ENCODE data around the gene KRT77.

Gene KRT77

DNA sequence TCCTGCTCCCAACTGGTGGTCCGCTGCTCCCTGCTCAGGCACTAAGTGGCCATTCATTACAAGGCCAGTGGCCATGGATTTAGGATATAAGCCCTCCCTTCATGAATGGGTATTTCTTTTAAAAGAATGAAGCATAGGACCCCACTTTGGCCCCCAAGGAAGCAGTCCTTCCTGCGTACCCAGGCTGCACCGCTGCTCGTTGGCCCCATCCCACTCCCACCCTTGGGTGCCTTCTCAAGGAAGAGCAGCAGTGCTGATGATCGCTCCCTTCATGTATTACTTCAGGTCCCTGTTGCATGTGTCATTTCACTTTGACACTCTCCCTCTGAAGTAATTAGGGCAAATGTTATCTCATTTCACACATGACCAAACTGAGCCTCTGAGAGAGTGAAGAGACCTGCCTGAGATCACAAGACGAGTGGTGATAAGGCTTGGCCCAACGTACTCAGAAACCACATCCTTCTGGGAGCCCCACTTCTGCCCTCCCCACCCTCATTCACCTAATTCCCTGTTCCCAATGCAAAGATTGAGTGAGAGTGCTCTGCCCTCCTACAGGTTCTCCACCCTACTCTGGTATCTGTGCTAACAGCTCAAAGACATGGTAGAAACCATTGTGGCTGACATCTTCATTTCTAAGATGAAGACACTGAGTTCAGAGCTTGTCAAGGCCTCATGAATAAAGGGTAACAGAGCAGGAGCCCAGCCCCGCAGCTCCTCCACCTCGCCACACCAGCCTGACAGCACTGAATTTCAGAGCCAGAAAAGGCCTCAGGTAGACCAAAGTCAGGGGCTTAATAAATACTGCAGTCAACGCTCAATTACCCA lies 41.0 kb downstream of the KRT77 start:
- no peak for DNase-seq (ENCODE audit: low read depth)
- Histone ChIP-seq H3K27me3 (replicated peaks; ENCODE audit: control insufficient read depth, insufficient read depth, low read length) (peaks cover 72% of the 10 kb centered on the region), H3K9me3 (ENCODE audit: control insufficient read depth, low read length) (no peaks in the 10 kb centered on the region), H3K4me1 (ENCODE audit: control insufficient read depth, insufficient read depth, low read length) (no peaks in the 10 kb centered on the region), H3K9ac (ENCODE audit: low read length) (no peak overlapping the region), H3K4me3 (ENCODE audit: low read length) (no peak overlapping the region), H3K36me3 (ENCODE audit: control insufficient read depth, insufficient read depth, low read length, severe bottlenecking) (no peaks in the 10 kb centered on the region)

DNA sequence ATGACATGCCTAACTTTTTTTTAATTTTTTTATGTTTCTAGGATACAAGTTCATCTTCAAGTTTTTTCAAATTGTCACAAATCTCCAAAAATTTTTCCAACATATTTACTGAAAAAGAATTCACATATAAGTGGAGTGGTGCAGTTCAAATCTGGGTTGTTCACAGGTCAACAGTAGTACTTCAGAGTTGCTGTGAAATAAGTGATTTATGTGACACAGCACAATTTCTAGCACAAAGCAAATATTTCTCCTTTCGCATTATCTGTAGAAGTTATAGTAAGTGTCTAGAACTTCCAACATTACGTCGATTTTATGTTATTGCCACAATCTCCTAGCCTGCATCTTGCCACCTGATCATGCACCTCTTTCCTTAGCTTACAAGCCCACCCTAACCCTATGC lies 41.7 kb downstream of the KRT77 start:
- H3K4me1 ChIP-seq (ENCODE audit: control insufficient read depth, insufficient read depth, low read length), result no peaks in the 10 kb centered on the region
- no peak overlapping the region for H3K9ac ChIP-seq (ENCODE audit: low read length)
- no peaks in the 10 kb centered on the region for H3K36me3 ChIP-seq (ENCODE audit: control insufficient read depth, insufficient read depth, low read length, severe bottlenecking)
- no peak for DNase-seq (ENCODE audit: low read depth)
- H3K27me3 ChIP-seq (replicated peaks; ENCODE audit: control insufficient read depth, insufficient read depth, low read length), result peaks cover 74% of the 10 kb centered on the region
- H3K4me3 ChIP-seq (ENCODE audit: low read length), result no peak overlapping the region
- H3K9me3 ChIP-seq (ENCODE audit: control insufficient read depth, low read length), result no peaks in the 10 kb centered on the region

DNA sequence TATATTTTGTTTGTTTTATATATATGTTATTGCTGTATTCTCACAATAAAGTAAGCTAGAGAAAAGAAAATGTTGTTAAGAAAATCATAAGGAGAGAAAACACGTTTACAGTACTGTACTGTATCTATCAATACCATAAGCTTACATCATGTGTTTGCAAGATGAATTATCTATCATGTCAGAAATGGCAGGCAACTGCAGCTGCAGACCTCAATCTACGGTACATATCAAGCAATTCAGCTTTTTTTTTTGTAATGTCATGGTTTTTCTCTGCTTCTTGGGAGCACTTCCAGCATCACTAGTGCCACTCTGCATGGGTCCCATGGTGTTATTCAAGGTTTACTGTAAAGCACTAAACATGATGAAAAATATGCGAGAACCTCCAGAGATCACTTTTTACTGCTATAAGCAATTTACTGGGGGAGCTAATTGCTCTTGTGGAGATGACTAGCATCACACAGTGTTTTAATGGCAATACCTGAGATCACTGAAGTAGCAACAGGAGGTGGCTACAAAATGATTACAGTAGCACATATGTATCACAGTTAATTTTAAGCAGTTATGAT lies 42.3 kb downstream of the KRT77 start:
- no peak overlapping the region for H3K4me3 ChIP-seq (ENCODE audit: low read length)
- no peak overlapping the region for H3K9ac ChIP-seq (ENCODE audit: low read length)
- H3K9me3 ChIP-seq (ENCODE audit: control insufficient read depth, low read length), result no peaks in the 10 kb centered on the region
- DNase-seq (ENCODE audit: low read depth), result no peak
- no peaks in the 10 kb centered on the region for H3K4me1 ChIP-seq (ENCODE audit: control insufficient read depth, insufficient read depth, low read length)
- H3K36me3 ChIP-seq (ENCODE audit: control insufficient read depth, insufficient read depth, low read length, severe bottlenecking), result no peaks in the 10 kb centered on the region
- H3K27me3 ChIP-seq (replicated peaks; ENCODE audit: control insufficient read depth, insufficient read depth, low read length), result peaks cover 74% of the 10 kb centered on the region

DNA sequence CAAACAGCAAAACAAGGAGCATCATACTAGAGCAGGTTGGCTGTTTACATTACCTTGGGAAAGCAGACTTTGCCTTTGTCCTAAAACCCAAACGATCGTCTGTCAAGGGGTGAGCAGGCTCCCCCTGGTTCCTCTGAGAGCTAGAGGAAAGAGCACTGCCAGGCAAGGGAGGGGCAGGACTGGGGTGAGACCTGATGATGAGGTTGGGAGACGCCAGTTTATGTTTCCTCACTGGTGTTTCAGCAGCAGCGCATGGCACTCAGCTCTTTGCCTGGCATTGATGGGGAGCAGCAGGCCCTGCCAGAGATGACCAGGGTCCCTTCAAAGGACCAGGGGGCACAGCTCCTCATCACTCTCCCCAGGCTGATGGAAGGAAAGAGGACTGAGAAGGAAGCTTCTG lies 43.4 kb downstream of the KRT77 start:
- DNase-seq (ENCODE audit: low read depth), result no peak
- no peak overlapping the region for H3K9ac ChIP-seq (ENCODE audit: low read length)
- H3K36me3 ChIP-seq (ENCODE audit: control insufficient read depth, insufficient read depth, low read length, severe bottlenecking), result no peaks in the 10 kb centered on the region
- H3K4me1 ChIP-seq (ENCODE audit: control insufficient read depth, insufficient read depth, low read length), result no peaks in the 10 kb centered on the region
- H3K4me3 ChIP-seq (ENCODE audit: low read length), result no peak overlapping the region
- H3K9me3 ChIP-seq (ENCODE audit: control insufficient read depth, low read length), result no peaks in the 10 kb centered on the region
- peaks cover 67% of the 10 kb centered on the region for H3K27me3 ChIP-seq (replicated peaks; ENCODE audit: control insufficient read depth, insufficient read depth, low read length)

DNA sequence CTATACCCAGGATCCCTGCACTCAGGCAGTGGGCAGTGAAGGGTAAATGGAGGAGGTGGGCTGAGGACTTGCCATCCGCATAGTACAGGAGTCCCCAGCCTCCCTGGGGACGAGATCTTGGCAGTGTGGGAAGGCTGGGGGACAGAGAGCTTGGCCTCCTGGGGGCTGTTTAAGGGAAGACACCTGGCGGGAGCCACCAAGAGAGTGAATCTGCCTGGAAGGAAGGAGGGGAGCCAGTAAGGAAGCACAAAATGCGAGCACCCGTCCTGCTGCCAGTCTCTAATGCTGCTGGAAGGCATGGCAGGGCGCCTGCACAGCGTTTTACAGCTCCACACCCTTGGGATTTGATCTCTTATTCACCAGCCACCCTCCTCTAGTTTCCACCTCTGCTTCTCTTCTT lies 43.9 kb downstream of the KRT77 start:
- no peak for DNase-seq (ENCODE audit: low read depth)
- Histone ChIP-seq H3K9me3 (ENCODE audit: control insufficient read depth, low read length) (no peaks in the 10 kb centered on the region), H3K36me3 (ENCODE audit: control insufficient read depth, insufficient read depth, low read length, severe bottlenecking) (no peaks in the 10 kb centered on the region), H3K27me3 (replicated peaks; ENCODE audit: control insufficient read depth, insufficient read depth, low read length) (peaks cover 70% of the 10 kb centered on the region), H3K9ac (ENCODE audit: low read length) (no peak overlapping the region), H3K4me1 (ENCODE audit: control insufficient read depth, insufficient read depth, low read length) (no peaks in the 10 kb centered on the region), H3K4me3 (ENCODE audit: low read length) (no peak overlapping the region)

DNA sequence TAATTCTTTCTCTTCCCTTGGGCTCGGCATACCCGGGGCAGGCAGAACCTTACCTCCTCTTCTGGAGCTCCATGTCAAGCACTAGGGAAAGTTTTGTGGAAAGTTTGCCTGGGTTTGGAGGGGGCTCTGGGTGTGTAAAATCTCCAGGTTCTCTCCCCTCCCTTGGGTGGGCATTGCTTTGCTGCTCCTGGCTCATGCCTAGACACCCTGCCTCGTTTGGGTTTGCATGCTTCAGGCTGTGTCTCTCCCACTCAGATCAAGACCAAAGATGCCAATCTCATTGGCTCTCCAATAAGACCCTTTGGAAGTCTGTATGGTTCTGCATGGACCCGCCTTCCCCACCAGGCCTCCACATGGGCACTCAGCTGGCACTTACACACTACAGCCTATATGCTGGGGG lies 45.1 kb downstream of the KRT77 start:
- DNase-seq (ENCODE audit: low read depth), result no peak
- H3K27me3 ChIP-seq (replicated peaks; ENCODE audit: control insufficient read depth, insufficient read depth, low read length), result peaks cover 70% of the 10 kb centered on the region
- H3K9ac ChIP-seq (ENCODE audit: low read length), result no peak overlapping the region
- no peaks in the 10 kb centered on the region for H3K36me3 ChIP-seq (ENCODE audit: control insufficient read depth, insufficient read depth, low read length, severe bottlenecking)
- no peak overlapping the region for H3K4me3 ChIP-seq (ENCODE audit: low read length)
- no peaks in the 10 kb centered on the region for H3K9me3 ChIP-seq (ENCODE audit: control insufficient read depth, low read length)
- H3K4me1 ChIP-seq (ENCODE audit: control insufficient read depth, insufficient read depth, low read length), result no peaks in the 10 kb centered on the region

DNA sequence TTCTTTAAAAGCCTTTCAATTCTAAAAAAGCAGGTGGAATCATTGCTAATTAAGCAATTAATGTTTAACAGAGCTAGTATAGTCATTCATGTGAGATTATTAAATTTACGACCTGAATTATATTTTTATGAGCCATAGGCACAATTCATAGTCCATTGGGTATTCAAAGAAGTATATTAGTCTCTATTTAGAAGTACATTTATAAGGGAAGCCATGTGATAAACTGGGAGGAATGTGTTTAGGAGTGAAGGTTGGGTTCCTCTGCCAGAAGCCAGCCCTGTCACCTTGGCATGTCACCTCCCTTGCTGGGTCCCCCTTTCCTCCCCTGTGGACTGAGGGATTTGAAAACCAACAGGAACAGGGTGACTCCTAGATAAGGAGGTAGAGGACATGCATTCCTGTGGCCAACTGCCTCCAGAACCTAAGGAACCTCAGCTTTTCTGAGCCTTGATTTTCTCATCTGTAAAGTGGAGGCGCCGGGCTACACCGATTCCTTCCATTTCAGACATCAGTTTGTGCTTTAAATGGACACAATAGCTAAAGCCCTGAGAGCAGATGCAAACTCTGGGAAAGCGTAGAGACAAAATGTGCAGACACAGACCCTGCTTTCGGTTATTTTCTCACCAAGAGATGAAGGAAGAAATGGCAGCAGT lies 45.9 kb downstream of the KRT77 start:
- no peaks in the 10 kb centered on the region for H3K9me3 ChIP-seq (ENCODE audit: control insufficient read depth, low read length)
- DNase-seq (ENCODE audit: low read depth), result no peak
- no peaks in the 10 kb centered on the region for H3K4me1 ChIP-seq (ENCODE audit: control insufficient read depth, insufficient read depth, low read length)
- H3K9ac ChIP-seq (ENCODE audit: low read length), result no peak overlapping the region
- peaks cover 69% of the 10 kb centered on the region for H3K27me3 ChIP-seq (replicated peaks; ENCODE audit: control insufficient read depth, insufficient read depth, low read length)
- no peak overlapping the region for H3K4me3 ChIP-seq (ENCODE audit: low read length)
- H3K36me3 ChIP-seq (ENCODE audit: control insufficient read depth, insufficient read depth, low read length, severe bottlenecking), result no peaks in the 10 kb centered on the region

DNA sequence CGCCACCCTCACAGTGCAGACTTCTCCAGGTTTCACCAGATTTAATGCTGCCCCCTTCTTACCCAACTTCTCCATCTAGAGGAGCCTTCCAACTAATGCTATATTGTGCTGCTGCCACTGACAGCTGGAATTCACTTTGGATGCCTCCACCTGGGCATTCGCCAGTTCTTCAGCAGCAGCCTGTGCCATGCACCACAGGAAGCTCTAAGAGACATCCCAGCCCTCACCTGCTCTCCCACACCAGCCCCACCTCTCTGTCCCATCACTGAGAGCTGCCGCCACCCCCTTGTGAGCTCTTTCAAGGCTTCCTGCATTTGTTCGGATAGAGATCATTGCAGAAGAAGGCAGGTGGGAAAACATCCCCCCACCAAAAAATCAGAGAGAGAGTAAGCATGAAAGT lies 46.7 kb downstream of the KRT77 start:
- DNase-seq (ENCODE audit: low read depth), result no peak
- no peak overlapping the region for H3K4me3 ChIP-seq (ENCODE audit: low read length)
- no peaks in the 10 kb centered on the region for H3K4me1 ChIP-seq (ENCODE audit: control insufficient read depth, insufficient read depth, low read length)
- peaks cover 64% of the 10 kb centered on the region for H3K27me3 ChIP-seq (replicated peaks; ENCODE audit: control insufficient read depth, insufficient read depth, low read length)
- no peaks in the 10 kb centered on the region for H3K36me3 ChIP-seq (ENCODE audit: control insufficient read depth, insufficient read depth, low read length, severe bottlenecking)
- no peak overlapping the region for H3K9ac ChIP-seq (ENCODE audit: low read length)
- no peaks in the 10 kb centered on the region for H3K9me3 ChIP-seq (ENCODE audit: control insufficient read depth, low read length)

DNA sequence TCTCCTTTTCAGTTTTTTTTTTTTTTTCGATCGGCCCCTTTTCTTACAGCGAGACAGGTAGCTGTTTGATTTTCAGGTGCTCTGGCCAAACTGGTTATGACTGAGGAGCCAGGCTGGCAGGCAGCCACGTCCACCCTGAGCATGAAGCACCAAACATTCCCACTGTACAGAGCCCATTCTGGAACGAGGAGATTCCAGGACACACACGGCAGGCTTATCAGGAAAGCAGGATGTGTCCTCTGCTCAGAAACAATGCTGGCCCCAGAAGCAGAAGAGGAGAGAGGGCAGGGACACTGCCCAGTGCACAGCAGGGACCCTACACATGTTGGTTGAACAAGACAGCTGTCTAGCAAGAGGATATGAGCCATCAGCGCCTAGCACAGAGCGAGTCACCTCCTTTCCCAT lies 47.6 kb downstream of the KRT77 start:
- Histone ChIP-seq H3K9ac (ENCODE audit: low read length) (no peak overlapping the region), H3K36me3 (ENCODE audit: control insufficient read depth, insufficient read depth, low read length, severe bottlenecking) (no peaks in the 10 kb centered on the region), H3K4me1 (ENCODE audit: control insufficient read depth, insufficient read depth, low read length) (peaks cover 2% of the 10 kb centered on the region), H3K4me3 (ENCODE audit: low read length) (no peak overlapping the region), H3K27me3 (replicated peaks; ENCODE audit: control insufficient read depth, insufficient read depth, low read length) (peaks cover 69% of the 10 kb centered on the region), H3K9me3 (ENCODE audit: control insufficient read depth, low read length) (no peaks in the 10 kb centered on the region)
- no peak for DNase-seq (ENCODE audit: low read depth)

DNA sequence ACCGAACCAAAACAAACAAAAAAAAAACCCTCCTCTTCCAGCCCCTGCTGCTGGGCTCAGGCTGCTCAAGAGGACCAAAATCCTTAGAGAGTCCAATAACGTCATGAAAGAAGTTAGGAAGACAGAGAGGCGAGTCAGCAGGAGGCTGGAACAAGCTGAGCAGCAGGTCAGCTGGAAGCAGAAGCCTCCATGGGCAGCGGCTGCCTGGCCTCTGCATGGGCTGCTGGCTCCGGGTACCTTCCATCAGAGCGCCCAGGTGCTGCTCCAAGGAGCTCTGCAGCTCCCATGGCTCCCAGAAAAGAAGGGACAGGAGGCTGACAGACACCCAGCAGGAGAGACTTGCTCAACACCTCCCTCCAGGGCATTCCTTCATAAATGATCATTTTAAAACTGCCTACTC lies 48.1 kb downstream of the KRT77 start:
- Histone ChIP-seq H3K27me3 (replicated peaks; ENCODE audit: control insufficient read depth, insufficient read depth, low read length) (peaks cover 74% of the 10 kb centered on the region), H3K4me1 (ENCODE audit: control insufficient read depth, insufficient read depth, low read length) (peaks cover 7% of the 10 kb centered on the region), H3K9me3 (ENCODE audit: control insufficient read depth, low read length) (no peaks in the 10 kb centered on the region), H3K36me3 (ENCODE audit: control insufficient read depth, insufficient read depth, low read length, severe bottlenecking) (no peaks in the 10 kb centered on the region), H3K4me3 (ENCODE audit: low read length) (no peak overlapping the region), H3K9ac (ENCODE audit: low read length) (no peak overlapping the region)
- no peak for DNase-seq (ENCODE audit: low read depth)

DNA sequence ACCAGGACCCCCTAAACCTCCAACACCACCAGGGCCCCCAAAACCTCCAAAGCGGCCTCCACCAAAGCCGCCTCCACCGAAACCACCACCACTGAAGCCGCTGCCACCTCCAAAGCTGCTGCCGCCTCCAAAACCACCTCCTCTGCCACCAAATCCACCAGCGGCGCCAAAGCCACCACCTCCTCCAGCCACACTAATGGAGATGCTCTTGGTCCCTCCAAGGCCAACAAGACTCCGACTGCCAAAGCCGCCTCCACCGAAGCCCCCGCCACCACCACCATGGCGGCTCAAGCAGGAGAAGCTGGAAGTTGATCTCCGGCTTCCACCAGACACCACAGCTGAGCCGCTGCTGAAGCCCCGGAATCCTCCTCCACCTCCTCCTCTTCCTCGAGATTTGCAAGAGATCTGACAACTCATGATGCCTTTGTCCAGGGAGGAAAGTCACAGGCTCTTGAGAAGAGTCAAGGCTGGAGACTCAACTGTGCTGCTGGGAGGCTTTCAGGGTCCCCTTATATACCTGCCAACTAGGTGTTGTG lies 51.5 kb downstream of the KRT77 start, which contains the start of gene KRT2:
TSS of gene KRT2 (minus strand) at position 486 of the 536 bp plus-strand sequence. CDS start at position 417, 69 bp downstream.
- H3K9me3 ChIP-seq (ENCODE audit: control insufficient read depth, low read length), result no peaks in the 10 kb centered on the region
- DNase-seq (ENCODE audit: low read depth), result no peak
- no peak within 1 kb of the TSS for H3K9ac ChIP-seq (ENCODE audit: low read length)
- peaks cover 76% of the 10 kb centered on the region for H3K27me3 ChIP-seq (replicated peaks; ENCODE audit: control insufficient read depth, insufficient read depth, low read length)
- no peaks in the 10 kb centered on the region for H3K36me3 ChIP-seq (ENCODE audit: control insufficient read depth, insufficient read depth, low read length, severe bottlenecking)
- H3K4me1 ChIP-seq (ENCODE audit: control insufficient read depth, insufficient read depth, low read length), result peaks cover 7% of the 10 kb centered on the region
- H3K4me3 ChIP-seq (ENCODE audit: low read length), result no peak within 1 kb of the TSS

Data from adipocyte (in vitro differentiated cells).